ENCODE data around the gene FGG. TPM values are rescaled to one million over a fixed set of nuclear protein-coding genes. Genes with fewer than 3 reads are reported as not detected.

The FGG gene
- polyA plus RNA-seq, 1 donor (not counting 4 experiments of a cell fraction or from before 2014, with no cell fraction given): 0.17 TPM

DNA sequence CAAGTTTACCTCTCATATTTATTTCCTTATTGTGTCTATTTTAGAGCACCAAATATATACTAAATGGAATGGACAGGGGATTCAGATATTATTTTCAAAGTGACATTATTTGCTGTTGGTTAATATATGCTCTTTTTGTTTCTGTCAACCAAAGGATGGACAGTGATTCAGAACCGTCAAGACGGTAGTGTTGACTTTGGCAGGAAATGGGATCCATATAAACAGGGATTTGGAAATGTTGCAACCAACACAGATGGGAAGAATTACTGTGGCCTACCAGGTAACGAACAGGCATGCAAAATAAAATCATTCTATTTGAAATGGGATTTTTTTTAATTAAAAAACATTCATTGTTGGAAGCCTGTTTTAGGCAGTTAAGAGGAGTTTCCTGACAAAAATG, 43.4 kb downstream of the FGG start:
- DNase-seq (ENCODE audit: low read depth, low spot score): no peak
- Histone ChIP-seq H3K79me2 (ENCODE audit: control insufficient read depth, insufficient read depth, low read length) (no peaks in the 10 kb centered on the region), H3K27ac (ENCODE audit: control insufficient read depth, insufficient read depth, low read length) (no peak overlapping the region), H3K9me1 (ENCODE audit: control insufficient read depth, extremely low read depth, insufficient read depth, low read length) (no peaks in the 10 kb centered on the region), H3K4me1 (ENCODE audit: control insufficient read depth, extremely low read depth, insufficient read depth, low read length) (no peaks in the 10 kb centered on the region), H3K9ac (ENCODE audit: control insufficient read depth, extremely low read depth, insufficient read depth, low read length) (no peak overlapping the region), H3K4me2 (ENCODE audit: control insufficient read depth, extremely low read depth, insufficient read depth, low read depth, low read length) (no peak overlapping the region), H3K36me3 (ENCODE audit: control insufficient read depth in 2 of 2, extremely low read depth in 1 of 2, insufficient read depth in 2 of 2, low read length in 2 of 2) (no peaks in the 10 kb centered on the region), H3K9me3 (ENCODE audit: control insufficient read depth, low read depth, low read length) (no peaks in the 10 kb centered on the region), H3K27me3 (ENCODE audit: control insufficient read depth, extremely low read depth, insufficient read depth, low read length) (no peaks in the 10 kb centered on the region), H3K4me3 (ENCODE audit: control insufficient read depth in 2 of 3, extremely low read depth in 1 of 3, insufficient read depth in 2 of 3, low read depth in 1 of 3, low read length in 3 of 3) (no peak overlapping the region), H4K20me1 (ENCODE audit: control insufficient read depth, extremely low read depth, insufficient read depth, low read length) (no peaks in the 10 kb centered on the region), H2AFZ (ENCODE audit: control insufficient read depth, low read length) (no peak overlapping the region)
- no peak for TF ChIP-seq EZH2 (IDR thresholded peaks at IDR 0.05; ENCODE audit: low read length)
- TF ChIP-seq, protein P1, sequence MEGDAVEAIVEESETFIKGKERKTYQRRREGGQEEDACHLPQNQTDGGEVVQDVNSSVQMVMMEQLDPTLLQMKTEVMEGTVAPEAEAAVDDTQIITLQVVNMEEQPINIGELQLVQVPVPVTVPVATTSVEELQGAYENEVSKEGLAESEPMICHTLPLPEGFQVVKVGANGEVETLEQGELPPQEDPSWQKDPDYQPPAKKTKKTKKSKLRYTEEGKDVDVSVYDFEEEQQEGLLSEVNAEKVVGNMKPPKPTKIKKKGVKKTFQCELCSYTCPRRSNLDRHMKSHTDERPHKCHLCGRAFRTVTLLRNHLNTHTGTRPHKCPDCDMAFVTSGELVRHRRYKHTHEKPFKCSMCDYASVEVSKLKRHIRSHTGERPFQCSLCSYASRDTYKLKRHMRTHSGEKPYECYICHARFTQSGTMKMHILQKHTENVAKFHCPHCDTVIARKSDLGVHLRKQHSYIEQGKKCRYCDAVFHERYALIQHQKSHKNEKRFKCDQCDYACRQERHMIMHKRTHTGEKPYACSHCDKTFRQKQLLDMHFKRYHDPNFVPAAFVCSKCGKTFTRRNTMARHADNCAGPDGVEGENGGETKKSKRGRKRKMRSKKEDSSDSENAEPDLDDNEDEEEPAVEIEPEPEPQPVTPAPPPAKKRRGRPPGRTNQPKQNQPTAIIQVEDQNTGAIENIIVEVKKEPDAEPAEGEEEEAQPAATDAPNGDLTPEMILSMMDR (optimal IDR thresholded peaks at IDR 0.05 in 1 of 3, IDR thresholded peaks at IDR 0.05 in 1 of 3, conservative IDR thresholded peaks at IDR 0.05 in 1 of 3; ENCODE audit: extremely low read depth in 1 of 3, insufficient read depth in 2 of 3, low read length in 3 of 3): no peak
- dilution Hi-C loops (cut with MboI; ENCODE audit: extremely low pct_ligation_motif_present, low sequenced_read_pairs): no loop called here
- no peak for FAIRE-seq

DNA sequence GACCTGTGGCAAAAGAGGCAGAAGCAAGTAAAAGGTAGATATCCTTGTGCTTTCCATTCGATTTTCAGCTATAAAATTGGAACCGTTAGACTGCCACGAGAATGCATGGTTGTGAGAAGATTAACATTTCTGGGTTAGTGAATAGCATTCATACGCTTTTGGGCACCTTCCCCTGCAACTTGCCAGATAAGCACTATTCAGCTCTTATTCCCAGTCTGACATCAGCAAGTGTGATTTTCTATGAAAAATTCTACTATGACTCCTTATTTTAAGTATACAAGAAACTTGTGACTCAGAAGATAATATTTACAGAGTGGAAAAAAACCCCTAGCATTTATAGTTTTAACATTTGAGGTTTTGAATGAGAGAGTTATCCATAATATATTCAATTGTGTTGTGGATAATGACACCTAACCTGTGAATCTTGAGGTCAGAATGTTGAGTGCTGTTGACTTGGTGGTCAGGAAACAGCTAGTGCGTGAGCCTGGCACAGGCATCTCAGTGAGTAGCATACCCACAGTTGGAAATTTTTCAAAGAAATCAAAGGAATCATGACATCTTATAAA, 45.7 kb downstream of the FGG start:
- Histone ChIP-seq H3K27me3 (ENCODE audit: control insufficient read depth, extremely low read depth, insufficient read depth, low read length) (no peaks in the 10 kb centered on the region), H3K79me2 (ENCODE audit: control insufficient read depth, insufficient read depth, low read length) (no peaks in the 10 kb centered on the region), H3K9me1 (ENCODE audit: control insufficient read depth, extremely low read depth, insufficient read depth, low read length) (no peaks in the 10 kb centered on the region), H4K20me1 (ENCODE audit: control insufficient read depth, extremely low read depth, insufficient read depth, low read length) (no peaks in the 10 kb centered on the region), H3K9ac (ENCODE audit: control insufficient read depth, extremely low read depth, insufficient read depth, low read length) (no peak overlapping the region), H3K36me3 (ENCODE audit: control insufficient read depth in 2 of 2, extremely low read depth in 1 of 2, insufficient read depth in 2 of 2, low read length in 2 of 2) (no peaks in the 10 kb centered on the region), H3K4me3 (ENCODE audit: control insufficient read depth in 2 of 3, extremely low read depth in 1 of 3, insufficient read depth in 2 of 3, low read depth in 1 of 3, low read length in 3 of 3) (no peak overlapping the region), H3K4me1 (ENCODE audit: control insufficient read depth, extremely low read depth, insufficient read depth, low read length) (no peaks in the 10 kb centered on the region), H3K9me3 (ENCODE audit: control insufficient read depth, low read depth, low read length) (no peaks in the 10 kb centered on the region), H2AFZ (ENCODE audit: control insufficient read depth, low read length) (no peak overlapping the region), H3K27ac (ENCODE audit: control insufficient read depth, insufficient read depth, low read length) (no peak overlapping the region), H3K4me2 (ENCODE audit: control insufficient read depth, extremely low read depth, insufficient read depth, low read depth, low read length) (no peak overlapping the region)
- FAIRE-seq (no peak), DNase-seq (ENCODE audit: low read depth, low spot score) (no peak)
- TF ChIP-seq, protein P1 (optimal IDR thresholded peaks at IDR 0.05 in 1 of 3, IDR thresholded peaks at IDR 0.05 in 1 of 3, conservative IDR thresholded peaks at IDR 0.05 in 1 of 3; ENCODE audit: extremely low read depth in 1 of 3, insufficient read depth in 2 of 3, low read length in 3 of 3): no peak
- no peak for TF ChIP-seq EZH2 (IDR thresholded peaks at IDR 0.05; ENCODE audit: low read length)
- dilution Hi-C loops (cut with MboI; ENCODE audit: extremely low pct_ligation_motif_present, low sequenced_read_pairs): no loop called here
